Astrocyte (in vitro differentiated cells and primary cell): ENCODE data around the gene TPGS1.

Experiments used
- CTCF ChIP-seq: IDR thresholded peaks from 2 replicates; pipeline ENCODE4 v1.5.1; 2011; ENCODE audit warnings: low read depth, mild to moderate bottlenecking, inconsistent platforms, low read length, moderate library complexity; ENCODE audit not compliant: insufficient read depth
- EZH2 ChIP-seq: IDR thresholded peaks from 2 replicates; pipeline ENCODE4 v1.6.1; 2012; ENCODE audit warnings: mild to moderate bottlenecking, low read length, inconsistent platforms; ENCODE audit not compliant: insufficient read depth

- TF ChIP-seq EZH2 (no peak), CTCF (no peak)
Observed at GRCh38 chr19:514166-514663, 6.9 kb downstream of the TPGS1 start.
